Uterus (tissue), 4 donors: ENCODE measurements around the gene SOS2. TPM values are rescaled to one million over a fixed set of nuclear protein-coding genes. Genes with fewer than 3 reads are reported as not detected.

Source experiments
- DNase-seq, 2 donors: peaks; one replicate each; pipeline ENCODE4 v3.0.0-alpha.2; 2019 to 2020
- H3K27ac ChIP-seq, 2 donors: fragments of 200-600 bp; sonication (generic); 1 replicate in 1 of 2; 2 replicates in 1 of 2; pipeline ENCODE4 v1.5.1; 2016 to 2018
- H3K27me3 ChIP-seq, 2 donors: fragments of 200-600 bp; sonication (generic); one replicate each; pipeline ENCODE4 v1.5.1; 2018 to 2019; ENCODE audit warnings: control low read depth in 1 of 2
- H3K36me3 ChIP-seq, 2 donors: fragments of 200-600 bp; sonication (generic); one replicate each; pipeline ENCODE4 v1.5.1; 2019; ENCODE audit warnings: control low read depth in 1 of 2
- H3K4me1 ChIP-seq, 2 donors: fragments of 200-600 bp; sonication (generic); one replicate each; pipeline ENCODE4 v1.5.1; 2018 to 2019; ENCODE audit warnings: control low read depth in 1 of 2
- H3K4me3 ChIP-seq, 2 donors: fragments of 200-600 bp; sonication (generic); 1 replicate in 1 of 2; 2 replicates in 1 of 2; pipeline ENCODE4 v1.5.1; 2018 to 2019; ENCODE audit warnings: mild to moderate bottlenecking in 1 of 2
- H3K9me3 ChIP-seq, 2 donors: fragments of 200-600 bp; sonication (generic); one replicate each; pipeline ENCODE4 v1.5.1; 2019; ENCODE audit warnings: control low read depth in 1 of 2
- CTCF ChIP-seq, 4 experiments: fragments of 200-600 bp in 2 of 4; fragments of 450-650 bp in 2 of 4; sonication (generic) in 2 of 4; IDR thresholded peaks; one replicate each; pipeline ENCODE4 v1.5.1; 2016 to 2019; ENCODE audit warnings: antibody characterized with exemption in 4 of 4, mild to moderate bottlenecking in 2 of 4, moderate library complexity in 1 of 4
- POLR2A ChIP-seq, 2 donors: fragments of 450-650 bp; IDR thresholded peaks; one replicate each; pipeline ENCODE4 v1.6.1; 2016; ENCODE audit warnings: antibody characterized with exemption in 2 of 2, mild to moderate bottlenecking in 1 of 2, moderate library complexity in 1 of 2
- intact Hi-C: fragments of 100-400 bp; cut with DNase I; formaldehyde crosslinking; loops from one replicate; pipeline ENCODE4 v1.15.1; 2023; ENCODE audit warnings: low total_unique reads
- total RNA-seq, 4 donors: library from RNA; depleted of rRNA in 3 of 4; stranded (reverse); fragments of >200 nt in 3 of 4; gene quantifications; one replicate each; pipeline versions ENCODE4 v1.1.0 to v1.2.4, GENCODE V29; 2014 to 2023
- donor health status: DM: yes; HTN: yes; CAD: no.

The SOS2 gene
- total RNA-seq, 4 donors from 2014 or later = 21.8 to 66.9 (median 32.8) TPM

GRCh38 chr14:50088117-50088515 is 143.3 kb downstream of the SOS2 start:
- intact Hi-C loops = no loop called here
- Histone ChIP-seq H3K4me1 (no peaks in the 10 kb centered on the region), H3K27me3 (no peaks in the 10 kb centered on the region), H3K9me3 (no peaks in the 10 kb centered on the region), H3K4me3 (no peak overlapping the region), H3K36me3 (no peaks in the 10 kb centered on the region), H3K27ac (no peak overlapping the region)
- no peak for DNase-seq
- no peak for TF ChIP-seq POLR2A (IDR thresholded peaks at IDR 0.05)
- no peak for TF ChIP-seq CTCF (IDR thresholded peaks at IDR 0.05)

DNA sequence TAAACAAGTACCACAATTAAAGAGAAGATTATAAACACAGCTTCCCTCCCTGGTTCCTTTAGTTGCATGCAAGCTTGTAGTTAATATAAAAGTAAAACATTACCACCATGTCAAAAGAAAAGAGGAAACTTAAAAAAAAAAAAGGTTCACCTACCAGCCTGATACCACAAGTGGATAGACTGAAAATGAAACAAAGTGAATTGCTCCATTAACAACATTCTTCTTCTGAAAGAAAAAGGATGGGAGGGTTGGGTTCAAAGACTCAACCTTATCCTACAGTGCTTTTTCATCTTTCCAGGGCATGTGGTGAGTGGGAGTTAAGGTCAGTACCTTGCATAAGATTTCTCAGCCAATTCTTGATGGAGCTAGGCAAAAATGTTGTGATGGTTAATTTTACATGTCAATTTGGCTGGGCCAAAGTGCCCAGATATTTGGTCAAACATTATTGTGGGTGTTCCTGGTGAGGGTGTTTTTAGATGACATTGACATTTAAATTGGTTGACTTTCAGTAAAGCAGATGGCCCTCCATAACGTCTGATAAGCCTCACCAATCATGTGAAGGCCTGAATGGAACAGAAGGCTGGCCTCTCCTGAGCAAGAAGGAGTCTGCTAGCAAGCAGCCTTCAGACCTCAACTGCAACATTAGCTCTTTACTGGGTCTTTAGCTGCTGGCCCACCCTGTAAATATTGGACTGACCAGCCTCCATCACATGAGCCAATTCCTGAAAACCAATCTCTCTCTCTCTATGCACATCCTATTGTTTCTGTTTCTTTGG is 143.8 kb downstream of the SOS2 start:
- TF ChIP-seq POLR2A (IDR thresholded peaks at IDR 0.05) (no peak), CTCF (IDR thresholded peaks at IDR 0.05) (no peak)
- Histone ChIP-seq H3K4me1 (no peaks in the 10 kb centered on the region), H3K4me3 (no peak overlapping the region), H3K9me3 (no peaks in the 10 kb centered on the region), H3K27ac (no peak overlapping the region), H3K36me3 (no peaks in the 10 kb centered on the region), H3K27me3 (no peaks in the 10 kb centered on the region)
- intact Hi-C loops = no loop called here
- no peak for DNase-seq

GRCh38 chr14:50086321-50086711 is 145.1 kb downstream of the SOS2 start:
- intact Hi-C loops = no loop called here
- no peaks in the 10 kb centered on the region for H3K27me3 ChIP-seq
- no peak overlapping the region for H3K27ac ChIP-seq

DNA sequence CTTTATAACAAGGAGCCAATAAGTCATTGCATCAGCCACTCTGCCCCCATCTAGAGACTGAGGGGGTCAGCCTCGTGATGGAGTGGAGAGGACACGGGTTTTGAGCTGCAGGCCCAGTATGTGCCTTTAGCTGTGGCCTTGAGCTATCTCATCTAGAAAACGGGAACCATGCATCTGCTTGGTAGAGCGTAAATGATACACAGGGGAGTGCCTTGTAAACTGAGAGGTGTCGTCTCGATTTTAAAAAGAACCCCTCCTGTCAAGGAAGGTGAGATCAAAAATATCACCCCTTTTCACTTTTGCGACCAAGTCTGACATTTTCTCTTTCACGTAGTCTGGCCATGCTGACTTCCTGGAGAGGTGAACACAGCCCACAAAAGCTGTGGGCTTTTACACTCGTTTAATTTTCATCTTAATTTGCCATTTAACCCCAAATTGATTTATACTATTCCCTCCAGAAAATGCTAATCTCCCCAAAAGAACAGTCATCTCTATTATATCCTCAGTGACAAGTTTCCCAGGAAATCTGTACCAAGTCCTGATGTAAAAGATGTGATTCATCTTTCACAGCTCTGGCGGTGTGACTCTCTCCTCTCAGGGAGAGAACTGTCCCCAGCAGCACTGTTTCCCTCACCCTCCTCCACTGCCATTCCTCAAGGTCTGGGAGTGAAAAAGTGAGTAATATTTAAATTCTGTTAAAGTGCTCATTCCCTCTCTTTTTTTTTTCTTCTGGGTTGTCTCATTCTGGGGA is 145.6 kb downstream of the SOS2 start:
- no peaks in the 10 kb centered on the region for H3K4me1 ChIP-seq
- TF ChIP-seq POLR2A (IDR thresholded peaks at IDR 0.05) (no peak), CTCF (IDR thresholded peaks at IDR 0.05) (no peak)
- no peak for DNase-seq
- H3K27ac ChIP-seq = no peak overlapping the region
- H3K36me3 ChIP-seq = no peaks in the 10 kb centered on the region
- no peak overlapping the region for H3K4me3 ChIP-seq
- no peaks in the 10 kb centered on the region for H3K27me3 ChIP-seq
- intact Hi-C loops = no loop called here
- H3K9me3 ChIP-seq = no peaks in the 10 kb centered on the region

More at GRCh38 chr14:50086321-50086711, 145.1 kb downstream of the SOS2 start:
- DNase-seq = no peak
- no peaks in the 10 kb centered on the region for H3K4me1 ChIP-seq
- no peaks in the 10 kb centered on the region for H3K9me3 ChIP-seq
- TF ChIP-seq POLR2A (IDR thresholded peaks at IDR 0.05) (no peak), CTCF (IDR thresholded peaks at IDR 0.05) (no peak)
- no peaks in the 10 kb centered on the region for H3K36me3 ChIP-seq
- H3K4me3 ChIP-seq = no peak overlapping the region

DNA sequence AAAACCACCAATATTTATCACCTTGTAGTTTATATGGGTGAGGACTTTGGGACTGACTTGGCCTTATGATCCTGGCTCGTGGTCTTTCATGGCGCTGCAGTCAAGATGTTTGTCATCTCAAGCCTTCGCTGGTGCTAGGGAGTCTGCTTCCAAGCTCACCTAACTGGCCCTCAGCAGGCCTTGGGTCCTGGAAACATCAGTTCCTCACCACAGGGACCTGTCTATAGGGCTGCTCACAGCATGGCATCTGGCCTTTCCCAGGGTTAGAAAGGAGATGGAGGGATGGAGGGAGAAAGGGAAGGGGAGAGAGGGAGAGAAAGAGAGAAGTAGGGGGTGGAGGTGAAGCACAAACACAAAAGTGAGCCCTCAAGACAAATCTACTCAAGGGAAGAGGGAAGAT is 146.7 kb downstream of the SOS2 start:
- no peak overlapping the region for H3K4me3 ChIP-seq
- DNase-seq = no peak
- no peaks in the 10 kb centered on the region for H3K4me1 ChIP-seq
- no peak overlapping the region for H3K27ac ChIP-seq
- no peaks in the 10 kb centered on the region for H3K27me3 ChIP-seq
- TF ChIP-seq POLR2A (IDR thresholded peaks at IDR 0.05) = no peak
- TF ChIP-seq CTCF (IDR thresholded peaks at IDR 0.05) = no peak
- no peaks in the 10 kb centered on the region for H3K36me3 ChIP-seq
- no peaks in the 10 kb centered on the region for H3K9me3 ChIP-seq
- intact Hi-C loops = no loop called here
